Stimulated activated naive CD8-positive, alpha-beta T cell treated with anti-CD3 and anti-CD28 coated beads, Interleukin-15, Interleukin-2, amounts not matched to agents 100 ng/mL and 50 ng/mL, for 24 hours (primary cell): Measurements from ENCODE around the gene SLC45A2.
"Not testable (repeated sequence)": the region's sequence is repeated elsewhere in the genome, so short reads cannot be mapped to it uniquely, and the experiment has no call there.

Experiments used
- H3K27ac Mint-ChIP-seq: one replicate; pipeline ENCODE4 v1.8.0; 2021; ENCODE audit warnings: mild to moderate bottlenecking, mixed read lengths
- H3K27me3 Mint-ChIP-seq: one replicate; pipeline ENCODE4 v1.8.0; 2021; ENCODE audit warnings: mixed read lengths
- H3K36me3 Mint-ChIP-seq: one replicate; pipeline ENCODE4 v1.8.0; 2021; ENCODE audit warnings: low read depth, mixed read lengths
- H3K4me1 Mint-ChIP-seq: one replicate; pipeline ENCODE4 v1.8.0; 2021; ENCODE audit warnings: low read depth, mixed read lengths
- H3K4me3 Mint-ChIP-seq: one replicate; pipeline ENCODE4 v1.8.0; 2021; ENCODE audit warnings: mild to moderate bottlenecking, mixed read lengths
- H3K9me3 Mint-ChIP-seq: one replicate; pipeline ENCODE4 v1.8.0; 2021; ENCODE audit warnings: mixed read lengths

SLC45A2 gene

GRCh38 chr5:33984671-33985124 lies at the start of gene SLC45A2:
TSS of gene SLC45A2 (minus strand) at chr5:33984693. CDS start at chr5:33984583, 110 bp downstream.
- Mint-ChIP-seq H3K27me3 (no peaks in the 10 kb centered on the region), H3K9me3 (no peaks in the 10 kb centered on the region), H3K27ac (no peak within 1 kb of the TSS), H3K4me3 (no peak within 1 kb of the TSS), H3K36me3 (peaks cover 18% of the 10 kb centered on the region), H3K4me1 (no peaks in the 10 kb centered on the region)

GRCh38 chr5:34031966-34032365 lies 47.5 kb upstream of the SLC45A2 start:
- Mint-ChIP-seq H3K36me3 (peaks cover 24% of the 10 kb centered on the region), H3K27ac (no peak overlapping the region)

DNA sequence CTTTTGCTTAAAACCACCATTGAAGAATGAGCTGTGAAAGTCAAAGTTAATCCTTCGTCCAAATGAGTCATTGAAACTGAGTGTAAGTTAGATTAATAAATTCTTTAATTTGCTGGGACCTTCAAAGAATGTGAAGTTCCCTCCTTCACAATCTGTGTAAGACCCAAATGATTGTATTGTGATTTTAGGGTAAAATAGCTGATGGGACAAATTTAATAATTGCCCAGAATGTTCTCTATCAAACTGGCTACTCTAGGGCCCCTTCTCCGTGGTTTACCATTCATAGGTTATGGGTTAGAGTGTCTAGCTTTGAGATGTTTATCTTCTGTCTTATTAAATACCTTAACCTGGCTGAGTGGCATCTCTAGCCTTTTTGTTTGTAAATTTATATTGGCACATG lies 46.6 kb upstream of the SLC45A2 start:
- no peaks in the 10 kb centered on the region for H3K27me3 Mint-ChIP-seq
- H3K36me3 Mint-ChIP-seq = peaks cover 24% of the 10 kb centered on the region
- no peak overlapping the region for H3K27ac Mint-ChIP-seq
- no peaks in the 10 kb centered on the region for H3K4me1 Mint-ChIP-seq
- no peak overlapping the region for H3K4me3 Mint-ChIP-seq
- H3K9me3 Mint-ChIP-seq = no peaks in the 10 kb centered on the region

More at GRCh38 chr5:34031966-34032365, 47.5 kb upstream of the SLC45A2 start:
- H3K27me3 Mint-ChIP-seq = no peaks in the 10 kb centered on the region
- H3K4me3 Mint-ChIP-seq = no peak overlapping the region
- H3K9me3 Mint-ChIP-seq = no peaks in the 10 kb centered on the region
- H3K4me1 Mint-ChIP-seq = no peaks in the 10 kb centered on the region

DNA sequence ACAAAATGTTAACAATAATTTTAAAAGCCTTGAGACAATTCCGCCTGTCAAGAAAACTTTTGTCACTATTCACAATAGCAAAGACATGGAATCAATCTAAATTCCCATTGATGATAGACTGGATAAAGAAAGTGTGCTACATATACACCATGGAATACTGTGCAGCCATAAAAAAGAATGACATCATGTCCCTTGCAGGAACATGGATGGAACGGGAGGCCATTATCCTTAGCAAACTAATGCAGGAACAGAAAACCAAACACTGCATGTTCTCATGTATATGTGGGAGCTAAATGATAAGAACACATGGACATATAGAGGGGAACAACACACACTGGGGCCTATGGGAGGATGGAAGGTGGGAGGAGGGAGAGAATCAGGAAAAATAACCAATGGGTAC lies 46.1 kb upstream of the SLC45A2 start:
- H3K36me3 Mint-ChIP-seq = peaks cover 24% of the 10 kb centered on the region
- H3K4me3 Mint-ChIP-seq, H3K27ac Mint-ChIP-seq: not testable (repeated sequence)

GRCh38 chr5:34030048-34030447 lies 45.6 kb upstream of the SLC45A2 start:
- H3K4me1 Mint-ChIP-seq = no peaks in the 10 kb centered on the region
- no peak overlapping the region for H3K27ac Mint-ChIP-seq
- no peaks in the 10 kb centered on the region for H3K9me3 Mint-ChIP-seq
- H3K4me3 Mint-ChIP-seq = no peak overlapping the region
- H3K27me3 Mint-ChIP-seq = no peaks in the 10 kb centered on the region
- H3K36me3 Mint-ChIP-seq = peaks cover 21% of the 10 kb centered on the region

More for the DNA sequence above, 46.1 kb upstream of the SLC45A2 start:
- H3K4me1 Mint-ChIP-seq, H3K27me3 Mint-ChIP-seq, H3K9me3 Mint-ChIP-seq: not testable (repeated sequence)

DNA sequence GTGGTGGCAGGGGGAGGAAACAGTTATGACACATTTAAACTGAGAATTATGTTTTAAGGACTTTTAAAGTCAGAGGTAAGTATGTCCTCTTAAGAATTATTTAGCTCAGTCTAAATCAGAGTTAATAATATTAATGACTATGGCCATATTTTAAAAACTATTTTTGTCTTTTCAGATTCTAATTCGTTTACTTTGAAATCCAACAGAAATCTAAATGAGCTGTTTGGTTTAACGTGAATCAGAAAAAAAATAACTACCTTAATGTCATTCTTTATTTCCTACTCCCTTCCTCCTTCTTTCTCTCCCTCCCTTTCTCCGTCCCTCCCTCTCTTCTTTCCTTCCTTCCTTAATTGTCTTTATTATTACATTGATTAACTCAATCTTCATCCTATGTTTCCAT lies 43.9 kb upstream of the SLC45A2 start:
- peaks cover 12% of the 10 kb centered on the region for H3K36me3 Mint-ChIP-seq
- peaks cover under 1% of the 10 kb centered on the region for H3K4me1 Mint-ChIP-seq
- H3K9me3 Mint-ChIP-seq = no peaks in the 10 kb centered on the region
- no peak overlapping the region for H3K4me3 Mint-ChIP-seq
- no peak overlapping the region for H3K27ac Mint-ChIP-seq
- H3K27me3 Mint-ChIP-seq = no peaks in the 10 kb centered on the region

DNA sequence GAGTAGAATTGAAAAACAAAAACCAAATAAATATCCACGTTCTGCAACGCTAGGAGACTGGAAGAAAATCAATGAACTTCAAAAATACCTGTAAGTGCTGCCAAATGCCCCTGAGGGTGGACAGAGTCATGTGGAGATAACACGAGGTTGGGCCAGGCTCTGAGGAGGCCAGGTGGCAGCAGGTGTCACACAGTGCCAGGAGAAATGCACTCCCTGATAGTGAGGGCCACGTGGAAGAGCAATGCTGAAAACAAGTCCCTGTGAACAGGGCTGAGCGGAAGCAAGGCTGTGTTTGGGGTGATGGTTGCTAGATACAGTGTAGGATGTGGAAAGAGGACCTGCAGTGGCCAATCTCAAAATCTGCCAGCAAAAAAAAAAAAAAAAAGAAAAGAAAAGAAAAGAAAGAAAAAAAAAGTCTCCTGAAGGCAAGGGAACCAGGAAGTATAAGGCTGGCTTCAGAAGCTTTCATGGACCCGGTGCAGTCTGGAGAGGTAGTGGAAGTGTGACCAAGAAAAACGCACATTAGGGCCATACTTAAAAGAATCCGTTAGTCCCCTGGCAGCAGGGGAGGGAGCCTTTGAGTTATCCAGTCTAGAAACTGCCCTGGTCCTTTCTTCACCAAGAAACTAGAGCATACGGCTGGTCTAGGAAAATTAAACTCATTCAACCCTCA lies 41.7 kb upstream of the SLC45A2 start:
- no peaks in the 10 kb centered on the region for H3K9me3 Mint-ChIP-seq
- no peaks in the 10 kb centered on the region for H3K27me3 Mint-ChIP-seq

DNA sequence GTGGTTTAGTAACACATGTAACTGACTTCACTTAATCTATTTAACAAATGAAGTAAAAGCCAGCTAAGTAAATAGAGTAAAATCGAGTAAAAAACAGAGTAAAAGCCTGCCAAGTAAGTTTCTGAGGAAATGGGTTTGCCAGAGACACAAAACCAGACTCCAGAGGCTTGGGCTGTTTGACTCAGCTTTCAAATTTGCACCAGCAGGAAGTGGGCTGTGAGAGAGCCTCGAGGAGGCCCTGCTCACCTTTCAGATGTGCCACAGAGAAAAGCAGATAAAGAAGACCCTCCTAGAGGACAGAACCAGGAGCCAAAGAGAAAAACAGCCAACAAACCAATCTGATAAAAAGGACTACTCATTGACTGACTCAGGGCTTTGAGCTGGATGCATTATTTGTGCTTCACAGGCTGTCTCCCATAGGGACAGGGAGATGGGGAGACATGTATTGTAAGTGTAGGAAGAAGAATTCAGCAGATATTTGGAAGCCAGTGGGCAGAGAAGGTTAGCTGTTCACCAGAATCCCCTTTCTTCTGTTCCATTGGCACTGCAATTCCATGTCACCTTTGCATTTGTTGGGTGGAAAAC lies 37.7 kb upstream of the SLC45A2 start:
- H3K4me3 Mint-ChIP-seq = peak overlapping the region; percentile 42

More for the DNA sequence above, 41.7 kb upstream of the SLC45A2 start:
- H3K4me3 Mint-ChIP-seq = no peak overlapping the region
- H3K4me1 Mint-ChIP-seq = peaks cover 19% of the 10 kb centered on the region
- no peak overlapping the region for H3K27ac Mint-ChIP-seq
- peaks cover 17% of the 10 kb centered on the region for H3K36me3 Mint-ChIP-seq

DNA sequence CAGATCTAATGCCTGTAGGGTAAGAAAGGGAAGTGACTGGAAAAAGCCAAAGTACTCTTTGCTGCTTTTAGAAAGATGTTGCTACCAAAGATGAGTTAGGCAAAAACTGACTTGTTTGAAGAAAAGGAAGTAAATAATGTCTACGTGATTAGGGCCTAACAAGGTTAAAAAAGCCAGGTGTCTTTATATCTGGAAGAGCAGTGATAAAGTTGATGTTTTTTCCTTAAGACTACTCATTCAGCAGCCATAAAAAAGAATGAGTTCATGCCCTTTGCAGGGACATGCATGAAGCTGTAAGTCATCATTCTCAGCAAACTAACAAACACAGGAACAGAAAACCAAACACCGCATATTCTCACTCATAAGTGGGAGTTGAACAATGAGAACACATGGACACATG lies 36.8 kb upstream of the SLC45A2 start:
- Mint-ChIP-seq H3K4me1 (peaks cover 23% of the 10 kb centered on the region), H3K27ac (peak overlapping the region; percentile 83), H3K9me3 (no peaks in the 10 kb centered on the region), H3K4me3 (peak overlapping the region; percentile 42), H3K27me3 (no peaks in the 10 kb centered on the region), H3K36me3 (peaks cover 29% of the 10 kb centered on the region)

More for the DNA sequence above, 37.7 kb upstream of the SLC45A2 start:
- Mint-ChIP-seq H3K4me1 (peaks cover 23% of the 10 kb centered on the region), H3K27ac (peak overlapping the region; percentile 83), H3K9me3 (no peaks in the 10 kb centered on the region), H3K36me3 (peaks cover 29% of the 10 kb centered on the region), H3K27me3 (no peaks in the 10 kb centered on the region)

DNA sequence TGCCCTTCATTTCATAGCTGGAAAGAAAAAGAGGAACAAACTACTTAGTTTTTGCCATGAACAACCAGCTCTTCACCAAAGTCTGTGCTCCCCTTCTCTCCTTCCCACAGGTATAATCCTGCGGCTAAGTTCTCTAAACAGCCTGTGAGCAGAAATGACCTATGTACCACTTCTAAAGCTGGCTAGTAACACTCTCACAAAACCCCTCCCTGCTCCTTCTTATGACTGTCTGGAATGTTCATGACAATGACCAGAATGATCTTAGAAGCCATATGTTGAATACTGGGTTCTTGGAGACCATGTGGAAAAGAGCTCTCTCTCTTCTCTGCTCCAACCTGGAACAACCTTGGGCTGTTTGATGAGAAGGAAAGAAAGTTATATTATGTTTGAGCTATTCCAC lies 36.2 kb upstream of the SLC45A2 start:
- no peak overlapping the region for H3K4me3 Mint-ChIP-seq
- peaks cover 31% of the 10 kb centered on the region for H3K36me3 Mint-ChIP-seq
- H3K27me3 Mint-ChIP-seq = no peaks in the 10 kb centered on the region
- no peak overlapping the region for H3K27ac Mint-ChIP-seq
- peaks cover 26% of the 10 kb centered on the region for H3K4me1 Mint-ChIP-seq
- H3K9me3 Mint-ChIP-seq = no peaks in the 10 kb centered on the region

DNA sequence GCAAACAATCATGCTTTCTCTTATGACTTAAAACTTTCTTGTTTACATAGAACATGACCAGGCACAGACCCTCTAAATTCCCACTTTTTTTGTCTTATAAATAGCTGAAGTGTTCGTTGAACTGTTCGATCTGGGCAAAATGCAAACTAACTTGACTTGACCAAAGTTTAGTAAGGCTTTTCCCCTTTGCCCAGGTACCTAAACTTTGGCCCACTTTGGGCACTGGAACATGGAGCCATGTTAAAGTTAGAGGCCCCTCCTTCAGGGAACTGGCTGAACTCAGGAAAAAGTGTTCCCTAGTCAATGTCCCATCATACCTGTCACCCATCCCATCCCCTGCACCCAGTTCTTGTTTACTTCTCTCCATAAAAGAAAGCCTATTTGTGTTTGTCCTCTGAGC lies 32.8 kb upstream of the SLC45A2 start:
- Mint-ChIP-seq H3K36me3 (peaks cover 25% of the 10 kb centered on the region), H3K4me1 (peaks cover 28% of the 10 kb centered on the region)

GRCh38 chr5:34016750-34017149 lies 32.3 kb upstream of the SLC45A2 start:
- Mint-ChIP-seq H3K27me3 (no peaks in the 10 kb centered on the region), H3K9me3 (no peaks in the 10 kb centered on the region), H3K4me3 (no peak overlapping the region), H3K27ac (no peak overlapping the region), H3K4me1 (peaks cover 23% of the 10 kb centered on the region), H3K36me3 (peaks cover 23% of the 10 kb centered on the region)

More for the DNA sequence above, 32.8 kb upstream of the SLC45A2 start:
- Mint-ChIP-seq H3K27me3 (no peaks in the 10 kb centered on the region), H3K4me3 (no peak overlapping the region), H3K9me3 (no peaks in the 10 kb centered on the region), H3K27ac (no peak overlapping the region)

- H3K36me3 Mint-ChIP-seq = peaks cover 19% of the 10 kb centered on the region
- H3K4me3 Mint-ChIP-seq = no peak overlapping the region
- H3K4me1 Mint-ChIP-seq = peaks cover 17% of the 10 kb centered on the region
- no peak overlapping the region for H3K27ac Mint-ChIP-seq
- H3K27me3 Mint-ChIP-seq = no peaks in the 10 kb centered on the region
- no peaks in the 10 kb centered on the region for H3K9me3 Mint-ChIP-seq
Measured at GRCh38 chr5:34016222-34016621, 31.7 kb upstream of the SLC45A2 start.

GRCh38 chr5:34015120-34015822 lies 30.8 kb upstream of the SLC45A2 start:
- H3K27ac Mint-ChIP-seq = peak overlapping the region; percentile 42
- H3K4me3 Mint-ChIP-seq = no peak overlapping the region
- no peaks in the 10 kb centered on the region for H3K9me3 Mint-ChIP-seq

GRCh38 chr5:34014626-34015025 lies 30.1 kb upstream of the SLC45A2 start:
- Mint-ChIP-seq H3K27ac (no peak overlapping the region), H3K9me3 (no peaks in the 10 kb centered on the region), H3K4me1 (peaks cover 13% of the 10 kb centered on the region), H3K4me3 (no peak overlapping the region), H3K27me3 (no peaks in the 10 kb centered on the region), H3K36me3 (peaks cover 10% of the 10 kb centered on the region)

More at GRCh38 chr5:34015120-34015822, 30.8 kb upstream of the SLC45A2 start:
- H3K27me3 Mint-ChIP-seq = no peaks in the 10 kb centered on the region
- H3K36me3 Mint-ChIP-seq = peaks cover 12% of the 10 kb centered on the region
- peaks cover 13% of the 10 kb centered on the region for H3K4me1 Mint-ChIP-seq
